Spleen (tissue), 11 donors: ENCODE measurements around the gene PRR22. TPM values are rescaled to one million over a fixed set of nuclear protein-coding genes. Genes with fewer than 3 reads are reported as not detected.

Experiments used
- DNase-seq: peaks from one replicate; pipeline ENCODE4 v3.0.0-alpha.2; 2020
- H3K27ac ChIP-seq, 8 donors: fragments of 200-600 bp; sonication (generic) in 7 of 8; 1 replicate in 4 of 8; 2 replicates in 4 of 8; pipeline versions ENCODE4 v1.5.0 to v1.8.0; 2016 to 2021; ENCODE audit warnings: inconsistent platforms in 4 of 8, mild to moderate bottlenecking in 4 of 8, moderate library complexity in 1 of 8
- H3K27me3 ChIP-seq, 7 donors: fragments of 200-600 bp; sonication (generic) in 6 of 7; replicated peaks in 1 of 7; 1 replicate in 4 of 7; 2 replicates in 3 of 7; pipeline versions ENCODE4 v1.5.0 to v1.8.0; 2016 to 2021; ENCODE audit warnings: inconsistent platforms in 3 of 7, mild to moderate bottlenecking in 1 of 7
- H3K36me3 ChIP-seq, 6 donors: fragments of 200-600 bp; sonication (generic) in 5 of 6; 1 replicate in 4 of 6; 2 replicates in 2 of 6; pipeline versions ENCODE4 v1.5.0 to v1.8.0; 2016 to 2021; ENCODE audit warnings: inconsistent platforms in 2 of 6
- H3K4me1 ChIP-seq, 6 donors: fragments of 200-600 bp; sonication (generic) in 5 of 6; 1 replicate in 3 of 6; 2 replicates in 3 of 6; pipeline versions ENCODE4 v1.5.0 to v1.8.0; 2016 to 2021; ENCODE audit warnings: inconsistent platforms in 3 of 6
- H3K4me3 ChIP-seq, 8 donors: fragments of 200-600 bp; sonication (generic) in 7 of 8; 1 replicate in 4 of 8; 2 replicates in 4 of 8; pipeline versions ENCODE4 v1.5.0 to v1.8.0; 2016 to 2021; ENCODE audit warnings: inconsistent platforms in 4 of 8, mild to moderate bottlenecking in 4 of 8, moderate library complexity in 2 of 8
- H3K9me3 ChIP-seq, 8 donors: fragments of 200-600 bp; sonication (generic) in 7 of 8; 1 replicate in 4 of 8; 2 replicates in 4 of 8; pipeline versions ENCODE4 v1.5.0 to v1.8.0; 2016 to 2021; ENCODE audit warnings: inconsistent platforms in 4 of 8
- CTCF ChIP-seq, 11 experiments: fragments of 200-600 bp in 7 of 11; fragments of 450-650 bp in 4 of 11; sonication (generic) in 4 of 11; IDR thresholded peaks in 8 of 11; conservative IDR thresholded peaks in 3 of 11; 1 replicate in 7 of 11; 2 replicates in 4 of 11; pipeline versions ENCODE4 v1.4.0 to v1.8.0; 2016 to 2021; ENCODE audit warnings: antibody characterized with exemption in 11 of 11, inconsistent platforms in 4 of 11, mild to moderate bottlenecking in 1 of 11
- POLR2A ChIP-seq, 3 donors: fragments of 450-650 bp; IDR thresholded peaks; one replicate each; pipeline ENCODE4 v1.5.1; 2017; ENCODE audit warnings: antibody characterized with exemption in 3 of 3, mild to moderate bottlenecking in 1 of 3
- POLR2AphosphoS5 ChIP-seq, 3 donors: sonication (generic); formaldehyde crosslinking; IDR thresholded peaks; one replicate each; pipeline ENCODE4 v1.5.1; 2017; ENCODE audit warnings: antibody characterized with exemption in 3 of 3
- WGBS, 5 donors: extraction: QIAGEN DNeasy Blood & Tissue Kit in 3 of 5; methylation state at CpG; one replicate each; pipeline versions ENCODE4 v1.1.5 to v1.1.7; 2013 to 2018; 5-methylcytosine and 5-hydroxymethylcytosine counted together
- intact Hi-C: fragments of 100-400 bp; cut with DNase I; formaldehyde crosslinking; loops from one replicate; pipeline ENCODE4 v1.15.0; 2023; ENCODE audit warnings: low total_unique reads
- polyA plus RNA-seq, 3 donors: library from polyadenylated mRNA; stranded (reverse); fragments of 200-250 nt; gene quantifications; one replicate each; pipeline ENCODE4 v1.2.1, GENCODE V29; 2013
- total RNA-seq, 7 donors: library from RNA; depleted of rRNA in 3 of 7; stranded (reverse); fragments of >200 nt in 3 of 7; fragmentation: NEBNext Ultra II Directional in 4 of 7; extraction: Animal tissue kit (Norgen Biotek cat#: 25700) in 4 of 7; gene quantifications; one replicate each; pipeline versions ENCODE4 v1.1.0 to v1.2.1, GENCODE V29; 2016 to 2021
- donor health status: healthy with polysubstance abuse.
- donor health status: DM: no; HTN: no; CAD: no; lungs with moderate emphysema.
- donor health status: DM: no; HTN: no; CAD: no.
- donor health status: Bipolar disorder and iron deficiency.
- donor health status: healthy.
- donor health status: DM: no; HTN: no; CAD: no.
- donor health status: DM: yes; HTN: yes; CAD: no.

Gene PRR22
- total and polyA plus RNA-seq, 10 donors: 1.4 to 11.4 (median 4.3) TPM

GRCh38 chr19:5809053-5809452 is 24.5 kb upstream of the PRR22 start:
- no peak for TF ChIP-seq POLR2A (IDR thresholded peaks at IDR 0.05)
- TF ChIP-seq POLR2AphosphoS5 (IDR thresholded peaks at IDR 0.05): no peak
- TF ChIP-seq CTCF (IDR thresholded peaks at IDR 0.05 in 8 of 11, conservative IDR thresholded peaks at IDR 0.05 in 3 of 11): no peak

GRCh38 chr19:5808120-5808816 is 23.7 kb upstream of the PRR22 start:
- no peak for DNase-seq
- TF ChIP-seq POLR2AphosphoS5 (IDR thresholded peaks at IDR 0.05) (no peak), CTCF (IDR thresholded peaks at IDR 0.05 in 8 of 11, conservative IDR thresholded peaks at IDR 0.05 in 3 of 11) (no peak), POLR2A (IDR thresholded peaks at IDR 0.05) (no peak)
- WGBS, 5 donors: 74 to 80% (median 78%) methylated on average over 17 to 21 of the region's 21 CpGs

More at GRCh38 chr19:5809053-5809452, 24.5 kb upstream of the PRR22 start:
- no peak overlapping the region for H3K4me3 ChIP-seq
- DNase-seq: no peak
- no peaks in the 10 kb centered on the region for H3K36me3 ChIP-seq
- no peaks in the 10 kb centered on the region for H3K9me3 ChIP-seq
- no peak overlapping the region for H3K27ac ChIP-seq
- intact Hi-C loops: no loop called here
- H3K4me1 ChIP-seq: peaks cover 0 to 16% (median 13%) of the 10 kb centered on the region in 6 donors
- 60 to 85% (median 84%) methylated on average over 9 of the region's 9 CpGs for WGBS, 5 donors
- peaks cover 0 to 22% (median 14%) of the 10 kb centered on the region in 7 donors for H3K27me3 ChIP-seq

GRCh38 chr19:5806905-5807304 is 22.4 kb upstream of the PRR22 start:
- no peak for DNase-seq
- Histone ChIP-seq H3K36me3 (no peaks in the 10 kb centered on the region), H3K4me3 (no peak overlapping the region), H3K4me1 (peaks cover 6 to 34% (median 26%) of the 10 kb centered on the region in 6 donors), H3K27me3 (peaks cover 0 to 42% (median 29%) of the 10 kb centered on the region in 7 donors), H3K27ac (no peak overlapping the region), H3K9me3 (no peaks in the 10 kb centered on the region)
- WGBS, 5 donors: 93 to 95% (median 94%) methylated on average over 5 of the region's 5 CpGs
- TF ChIP-seq POLR2A (IDR thresholded peaks at IDR 0.05) (no peak), POLR2AphosphoS5 (IDR thresholded peaks at IDR 0.05) (no peak), CTCF (IDR thresholded peaks at IDR 0.05 in 8 of 11, conservative IDR thresholded peaks at IDR 0.05 in 3 of 11) (no peak)
- intact Hi-C loops: no loop called here

More at GRCh38 chr19:5808120-5808816, 23.7 kb upstream of the PRR22 start:
- H3K27me3 ChIP-seq: peaks cover 0 to 28% (median 22%) of the 10 kb centered on the region in 7 donors
- H3K4me3 ChIP-seq: no peak overlapping the region
- H3K27ac ChIP-seq: no peak overlapping the region
- no peaks in the 10 kb centered on the region for H3K9me3 ChIP-seq
- H3K4me1 ChIP-seq: peaks cover 6 to 24% (median 20%) of the 10 kb centered on the region in 6 donors
- intact Hi-C loops: no loop called here
- no peaks in the 10 kb centered on the region for H3K36me3 ChIP-seq

GRCh38 chr19:5806133-5806489 is 21.6 kb upstream of the PRR22 start:
- Histone ChIP-seq H3K9me3 (no peaks in the 10 kb centered on the region), H3K4me3 (peak overlapping the region in 1 of 8 donors; percentile 62), H3K27ac (peak overlapping the region in 1 of 8 donors; percentile 57), H3K4me1 (peaks cover 6 to 41% (median 29%) of the 10 kb centered on the region in 6 donors), H3K36me3 (no peaks in the 10 kb centered on the region), H3K27me3 (peaks cover 0 to 49% (median 37%) of the 10 kb centered on the region in 7 donors)
- 30 to 67% (median 34%) methylated on average over 4 to 6 of the region's 6 CpGs for WGBS, 5 donors
- TF ChIP-seq POLR2AphosphoS5 (IDR thresholded peaks at IDR 0.05) (no peak), POLR2A (IDR thresholded peaks at IDR 0.05) (no peak), CTCF (IDR thresholded peaks at IDR 0.05 in 8 of 11, conservative IDR thresholded peaks at IDR 0.05 in 3 of 11) (peak in 4 of 11 experiments; percentile 1 to 22 (median 20))
- DNase-seq: no peak
- intact Hi-C loops: no loop called here
